HFFc6 (cell line): ENCODE measurements around the gene C4BPB. TPM values are rescaled to one million over a fixed set of nuclear protein-coding genes. Genes with fewer than 3 reads are reported as not detected.

Source experiments
- DNase-seq: peaks from one replicate; pipeline ENCODE4 v3.0.0-alpha.2; 2018
- H3K27ac Mint-ChIP-seq: 2 replicates; pipeline ENCODE4 v1.8.0; 2020; ENCODE audit warnings: mild to moderate bottlenecking, mixed read lengths
- H3K27me3 Mint-ChIP-seq: 2 replicates; pipeline ENCODE4 v1.8.0; 2021; ENCODE audit warnings: mild to moderate bottlenecking, moderate library complexity, mixed read lengths; ENCODE audit not compliant: insufficient read depth
- H3K36me3 Mint-ChIP-seq: 2 replicates; pipeline ENCODE4 v1.8.0; 2021; ENCODE audit warnings: low read depth, mixed read lengths
- H3K4me1 Mint-ChIP-seq: 2 replicates; pipeline ENCODE4 v1.8.0; 2020; ENCODE audit warnings: low read depth, mixed read lengths
- H3K4me3 Mint-ChIP-seq: 2 replicates; pipeline ENCODE4 v1.8.0; 2020; ENCODE audit warnings: mild to moderate bottlenecking, moderate library complexity, mixed read lengths
- H3K9me3 Mint-ChIP-seq: 2 replicates; pipeline ENCODE4 v1.8.0; 2020; ENCODE audit warnings: mild to moderate bottlenecking, mixed read lengths
- CTCF ChIP-seq: fragments of 200-600 bp; sonication (generic); IDR thresholded peaks from 2 replicates; pipeline ENCODE4 v1.5.0; 2021; ENCODE audit warnings: antibody characterized with exemption, mild to moderate bottlenecking
- total RNA-seq, 6 experiments: library from RNA; stranded (reverse); fragmentation: NEBNext Ultra II Directional; extraction: Animal tissue kit (Norgen Biotek cat#: 25700); gene quantifications; 2 replicates in 1 of 6; 3 replicates in 5 of 6; pipeline ENCODE4 v1.2.3, GENCODE V29; 2021

Gene C4BPB
- total RNA-seq, 6 experiments from 2014 or later = 0.15 to 0.59 (median 0.24) TPM; not detected in 1

GRCh38 chr1:207069061-207069460 lies 19.6 kb upstream of the C4BPB start:
- Mint-ChIP-seq H3K4me1 (peaks cover 9% of the 10 kb centered on the region), H3K27me3 (no peaks in the 10 kb centered on the region; the same call in 1 of the 2 replicates), H3K27ac (no peak overlapping the region), H3K4me3 (no peak overlapping the region), H3K36me3 (peaks cover 6% of the 10 kb centered on the region; the same call in 1 of the 2 replicates), H3K9me3 (no peaks in the 10 kb centered on the region)
- DNase-seq = no peak
- no peak for TF ChIP-seq CTCF

DNA sequence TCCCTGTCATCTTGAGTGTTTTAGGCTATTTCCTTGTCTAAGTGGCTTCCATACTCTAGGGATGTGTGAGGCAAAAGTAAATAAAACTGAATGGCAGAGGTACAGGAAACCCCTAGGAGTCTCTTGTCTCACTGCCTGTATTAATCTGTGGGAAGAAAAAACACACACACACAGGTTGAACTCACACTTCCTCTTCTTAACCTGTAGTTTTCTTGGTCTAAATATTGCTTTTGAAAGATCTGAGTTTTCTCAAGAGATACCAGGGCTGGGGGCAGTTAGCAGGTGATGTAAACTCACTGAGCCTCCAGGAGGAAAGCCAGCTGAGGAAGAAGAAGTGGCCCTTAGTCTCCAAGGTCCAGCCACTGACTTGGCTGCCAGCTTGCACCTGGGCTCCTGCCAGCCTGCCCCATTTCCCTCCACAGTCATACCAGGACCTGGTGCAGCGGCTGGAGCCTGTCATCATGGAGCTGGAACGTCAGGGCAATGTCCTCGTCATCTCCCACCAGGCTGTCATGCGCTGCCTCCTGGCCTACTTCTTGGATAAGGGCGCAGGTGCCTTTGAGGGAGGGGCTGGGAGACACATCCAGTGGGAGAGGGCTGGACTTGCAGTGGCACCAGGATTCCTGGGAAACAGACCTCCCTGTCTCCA lies 18.7 kb upstream of the C4BPB start:
- no peak for TF ChIP-seq CTCF
- DNase-seq = no peak
- Mint-ChIP-seq H3K4me3 (no peak overlapping the region), H3K9me3 (no peaks in the 10 kb centered on the region), H3K27ac (no peak overlapping the region), H3K36me3 (peaks cover 6% of the 10 kb centered on the region; the same call in 1 of the 2 replicates), H3K4me1 (peaks cover 16% of the 10 kb centered on the region), H3K27me3 (no peaks in the 10 kb centered on the region; the same call in 1 of the 2 replicates)

- no peak overlapping the region for H3K27ac Mint-ChIP-seq
- no peak for TF ChIP-seq CTCF
- no peaks in the 10 kb centered on the region for H3K9me3 Mint-ChIP-seq
- H3K36me3 Mint-ChIP-seq = peaks cover 6% of the 10 kb centered on the region; the same call in 1 of the 2 replicates
- H3K4me1 Mint-ChIP-seq = peaks cover 16% of the 10 kb centered on the region
- H3K4me3 Mint-ChIP-seq = no peak overlapping the region
- H3K27me3 Mint-ChIP-seq = no peaks in the 10 kb centered on the region; the same call in 1 of the 2 replicates
- DNase-seq = no peak
These were observed 17.8 kb upstream of the C4BPB start for GRCh38 chr1:207070811-207071210.

- DNase-seq = no peak
- Mint-ChIP-seq H3K27me3 (no peaks in the 10 kb centered on the region; the same call in 1 of the 2 replicates), H3K4me3 (no peak overlapping the region), H3K9me3 (no peaks in the 10 kb centered on the region), H3K27ac (no peak overlapping the region), H3K36me3 (peaks cover 6% of the 10 kb centered on the region; the same call in 1 of the 2 replicates), H3K4me1 (peaks cover 21% of the 10 kb centered on the region)
- no peak for TF ChIP-seq CTCF
These were observed 17.2 kb upstream of the C4BPB start for GRCh38 chr1:207071426-207071825.

- no peak overlapping the region for H3K27ac Mint-ChIP-seq
These were observed 16.4 kb upstream of the C4BPB start for GRCh38 chr1:207072233-207072632.

More at GRCh38 chr1:207072233-207072632, 16.4 kb upstream of the C4BPB start:
- no peak for TF ChIP-seq CTCF
- Mint-ChIP-seq H3K4me1 (peaks cover 29% of the 10 kb centered on the region), H3K36me3 (peaks cover 6% of the 10 kb centered on the region; the same call in 1 of the 2 replicates), H3K9me3 (no peaks in the 10 kb centered on the region), H3K4me3 (no peak overlapping the region), H3K27me3 (no peaks in the 10 kb centered on the region; the same call in 1 of the 2 replicates)
- DNase-seq = no peak
